ENCODE measurements around the gene PTPRN2. TPM values are rescaled to one million over a fixed set of nuclear protein-coding genes. Genes with fewer than 3 reads are reported as not detected.

The PTPRN2 gene
- total and polyA plus RNA-seq, 9 of the 15 experiments (the other 6 are each of a cell fraction or from before 2014, with no cell fraction given) = not detected

GRCh38 chr7:157704365-157704764, 883.3 kb downstream of the PTPRN2 start (continued):
- TF ChIP-seq, protein P1, sequence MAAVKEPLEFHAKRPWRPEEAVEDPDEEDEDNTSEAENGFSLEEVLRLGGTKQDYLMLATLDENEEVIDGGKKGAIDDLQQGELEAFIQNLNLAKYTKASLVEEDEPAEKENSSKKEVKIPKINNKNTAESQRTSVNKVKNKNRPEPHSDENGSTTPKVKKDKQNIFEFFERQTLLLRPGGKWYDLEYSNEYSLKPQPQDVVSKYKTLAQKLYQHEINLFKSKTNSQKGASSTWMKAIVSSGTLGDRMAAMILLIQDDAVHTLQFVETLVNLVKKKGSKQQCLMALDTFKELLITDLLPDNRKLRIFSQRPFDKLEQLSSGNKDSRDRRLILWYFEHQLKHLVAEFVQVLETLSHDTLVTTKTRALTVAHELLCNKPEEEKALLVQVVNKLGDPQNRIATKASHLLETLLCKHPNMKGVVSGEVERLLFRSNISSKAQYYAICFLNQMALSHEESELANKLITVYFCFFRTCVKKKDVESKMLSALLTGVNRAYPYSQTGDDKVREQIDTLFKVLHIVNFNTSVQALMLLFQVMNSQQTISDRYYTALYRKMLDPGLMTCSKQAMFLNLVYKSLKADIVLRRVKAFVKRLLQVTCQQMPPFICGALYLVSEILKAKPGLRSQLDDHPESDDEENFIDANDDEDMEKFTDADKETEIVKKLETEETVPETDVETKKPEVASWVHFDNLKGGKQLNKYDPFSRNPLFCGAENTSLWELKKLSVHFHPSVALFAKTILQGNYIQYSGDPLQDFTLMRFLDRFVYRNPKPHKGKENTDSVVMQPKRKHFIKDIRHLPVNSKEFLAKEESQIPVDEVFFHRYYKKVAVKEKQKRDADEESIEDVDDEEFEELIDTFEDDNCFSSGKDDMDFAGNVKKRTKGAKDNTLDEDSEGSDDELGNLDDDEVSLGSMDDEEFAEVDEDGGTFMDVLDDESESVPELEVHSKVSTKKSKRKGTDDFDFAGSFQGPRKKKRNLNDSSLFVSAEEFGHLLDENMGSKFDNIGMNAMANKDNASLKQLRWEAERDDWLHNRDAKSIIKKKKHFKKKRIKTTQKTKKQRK (IDR thresholded peaks at IDR 0.05; ENCODE audit: borderline replicate concordance, low read depth, low read length) = no peak
- TF ChIP-seq, protein P2, sequence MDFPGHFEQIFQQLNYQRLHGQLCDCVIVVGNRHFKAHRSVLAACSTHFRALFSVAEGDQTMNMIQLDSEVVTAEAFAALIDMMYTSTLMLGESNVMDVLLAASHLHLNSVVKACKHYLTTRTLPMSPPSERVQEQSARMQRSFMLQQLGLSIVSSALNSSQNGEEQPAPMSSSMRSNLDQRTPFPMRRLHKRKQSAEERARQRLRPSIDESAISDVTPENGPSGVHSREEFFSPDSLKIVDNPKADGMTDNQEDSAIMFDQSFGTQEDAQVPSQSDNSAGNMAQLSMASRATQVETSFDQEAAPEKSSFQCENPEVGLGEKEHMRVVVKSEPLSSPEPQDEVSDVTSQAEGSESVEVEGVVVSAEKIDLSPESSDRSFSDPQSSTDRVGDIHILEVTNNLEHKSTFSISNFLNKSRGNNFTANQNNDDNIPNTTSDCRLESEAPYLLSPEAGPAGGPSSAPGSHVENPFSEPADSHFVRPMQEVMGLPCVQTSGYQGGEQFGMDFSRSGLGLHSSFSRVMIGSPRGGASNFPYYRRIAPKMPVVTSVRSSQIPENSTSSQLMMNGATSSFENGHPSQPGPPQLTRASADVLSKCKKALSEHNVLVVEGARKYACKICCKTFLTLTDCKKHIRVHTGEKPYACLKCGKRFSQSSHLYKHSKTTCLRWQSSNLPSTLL (IDR thresholded peaks at IDR 0.05) = no peak
- TF ChIP-seq C11orf30 (IDR thresholded peaks at IDR 0.05; ENCODE audit: low read depth) (no peak), YBX1 (IDR thresholded peaks at IDR 0.05) (no peak), MAFG (tag; conservative IDR thresholded peaks at IDR 0.05) (no peak)
